Keratinocyte (primary cell): ENCODE data around the gene ATP13A1.

Source experiments
- CTCF ChIP-seq, 3 experiments: IDR thresholded peaks in 1 of 3; conservative IDR thresholded peaks in 1 of 3; optimal IDR thresholded peaks in 1 of 3; 2 replicates in 2 of 3; 3 replicates in 1 of 3; pipeline versions ENCODE3 to v1.5.1; 2011; ENCODE audit warnings: low read length in 3 of 3, mild to moderate bottlenecking in 3 of 3, moderate library complexity in 2 of 3, control low read depth in 1 of 3, inconsistent platforms in 1 of 3; ENCODE audit not compliant: insufficient read depth in 2 of 3; ENCODE audit errors: extremely low read depth in 1 of 3
- EZH2 ChIP-seq: IDR thresholded peaks from one replicate; pipeline ENCODE4 v1.6.1; 2012; ENCODE audit warnings: inconsistent platforms, mild to moderate bottlenecking, low read length, moderate library complexity

DNA sequence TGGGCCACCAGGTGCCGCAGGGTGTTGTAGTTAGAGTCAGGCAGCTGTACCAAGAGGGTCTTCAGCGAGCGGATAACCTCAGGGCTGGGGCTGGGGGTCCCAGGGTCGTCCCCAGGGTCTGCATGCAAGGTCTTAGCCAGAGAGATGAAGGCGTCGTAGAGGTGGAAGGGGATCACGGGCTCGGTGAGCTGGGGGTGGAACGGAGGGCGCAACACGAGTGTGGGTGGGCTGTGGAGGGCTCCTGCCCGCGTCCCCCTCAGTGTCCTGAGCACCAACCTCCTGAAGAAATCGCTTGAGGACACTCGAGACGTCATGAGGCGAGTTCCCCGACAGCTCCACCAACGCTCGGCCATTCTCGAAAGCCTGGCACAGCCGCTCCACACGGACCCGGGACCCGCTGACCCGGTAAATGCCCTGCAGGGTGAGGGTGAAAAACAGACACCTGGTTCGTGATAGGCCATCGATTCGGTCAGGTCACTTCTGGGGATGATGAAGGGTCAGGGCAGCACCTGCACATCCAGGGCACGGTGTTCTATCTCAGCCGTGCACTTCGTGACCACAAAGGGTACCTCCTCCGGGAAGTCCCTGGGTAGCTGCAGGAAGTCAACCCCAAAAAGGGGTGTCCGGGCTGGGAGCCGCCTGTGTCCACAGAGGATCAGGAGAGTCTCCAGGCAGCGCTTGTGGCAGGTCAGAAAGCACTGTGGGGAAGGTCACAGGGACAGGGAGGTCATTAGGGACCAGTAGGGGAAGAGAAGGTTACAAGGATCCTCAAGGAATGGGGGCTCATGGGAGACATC lies 28.8 kb downstream of the ATP13A1 start:
- no peak for TF ChIP-seq CTCF (optimal IDR thresholded peaks at IDR 0.05 in 1 of 3, IDR thresholded peaks at IDR 0.05 in 1 of 3, conservative IDR thresholded peaks at IDR 0.05 in 1 of 3; ENCODE audit: extremely low read depth in 1 of 3, insufficient read depth in 2 of 3, low read length in 3 of 3)
- TF ChIP-seq EZH2 = no peak
